Lung (tissue), 5 donors: ENCODE measurements around the gene KRT4. TPM values are rescaled to one million over a fixed set of nuclear protein-coding genes. Genes with fewer than 3 reads are reported as not detected.

Experiments used
- polyA plus RNA-seq, 2 donors: library from polyadenylated mRNA; stranded (reverse); fragments of 200-250 nt; gene quantifications; one replicate each; pipeline ENCODE4 v1.2.1, GENCODE V29; 2013
- small RNA-seq: library from RNA; depleted of rRNA; stranded (forward); fragments of <200 nt; gene quantifications from one replicate; pipeline ENCODE3, GENCODE V24; 2014; ENCODE audit warnings: low replicate concordance
- total RNA-seq, 2 donors: library from RNA; depleted of rRNA in 1 of 2; stranded (reverse); fragments of >200 nt in 1 of 2; gene quantifications; one replicate each; pipeline ENCODE4 v1.2.1, GENCODE V29; 2014 to 2021
- donor health status: Bipolar disorder and iron deficiency.
- donor health status: healthy.
- donor health status: DM: yes; HTN: yes; CAD: no.

KRT4 gene
- total and polyA plus RNA-seq, 4 donors, result 1.3 to 7.7 (median 3.4) TPM

Small RNA genes lying within 50 kb of the gene (small RNA-seq; reads per million reads assigned to genes)
- gene AC107016.2, result not detected

Other genes with a start within 250 kb of the KRT4 start
- gene KRT74, start 240.3 kb downstream of the KRT4 start, total RNA-seq, result not detected
- not detected for gene KRT74, start 240.3 kb downstream of the KRT4 start, polyA plus RNA-seq
- gene KRT72, start 212.7 kb downstream of the KRT4 start, total RNA-seq, result under 1 TPM in 1 of 2 donors, not detected in 1; 0.17 TPM
- under 1 TPM; 0.14 TPM for gene KRT72, start 212.7 kb downstream of the KRT4 start, polyA plus RNA-seq
- not detected for gene KRT73, start 195.6 kb downstream of the KRT4 start, total RNA-seq
- gene KRT73, start 195.6 kb downstream of the KRT4 start, polyA plus RNA-seq, result under 1 TPM in 1 of 2 donors, not detected in 1; 0.07 TPM
- not detected for gene KRT2, start 161.9 kb downstream of the KRT4 start, total RNA-seq
- under 1 TPM in 1 of 2 donors, not detected in 1; 0.03 TPM for gene KRT2, start 161.9 kb downstream of the KRT4 start, polyA plus RNA-seq
- under 1 TPM; 0.09 to 0.82 TPM for gene KRT1, start 133.7 kb downstream of the KRT4 start, total RNA-seq
- not detected for gene KRT1, start 133.7 kb downstream of the KRT4 start, polyA plus RNA-seq
- gene KRT77, start 110.6 kb downstream of the KRT4 start, total RNA-seq, result not detected
- gene KRT77, start 110.6 kb downstream of the KRT4 start, polyA plus RNA-seq, result not detected
- not detected for gene KRT76, start 36.8 kb downstream of the KRT4 start, total RNA-seq
- not detected for gene KRT76, start 36.8 kb downstream of the KRT4 start, polyA plus RNA-seq
- gene KRT3, start 18.0 kb downstream of the KRT4 start, total RNA-seq, result not detected
- gene KRT3, start 18.0 kb downstream of the KRT4 start, polyA plus RNA-seq, result not detected
- gene KRT79, start 20.2 kb upstream of the KRT4 start, total RNA-seq, result under 1 TPM in 1 of 2 donors, not detected in 1; 0.12 TPM
- gene KRT79, start 20.2 kb upstream of the KRT4 start, polyA plus RNA-seq, result 1 to 10 TPM in 1 of 2 donors, under 1 TPM in 1; 0.02 to 1.5 TPM
- gene KRT78, start 34.9 kb upstream of the KRT4 start, total RNA-seq, result not detected
- under 1 TPM; 0.02 to 0.65 TPM for gene KRT78, start 34.9 kb upstream of the KRT4 start, polyA plus RNA-seq
- 100 to 1,000 TPM; 150 to 639 TPM for gene KRT8, start 91.0 kb upstream of the KRT4 start, total RNA-seq
- gene KRT8, start 91.0 kb upstream of the KRT4 start, polyA plus RNA-seq, result 100 to 1,000 TPM; 425 to 538 TPM
- gene KRT18, start 135.0 kb upstream of the KRT4 start, total RNA-seq, result 100 to 1,000 TPM; 165 to 434 TPM
- 100 to 1,000 TPM; 358 to 571 TPM for gene KRT18, start 135.0 kb upstream of the KRT4 start, polyA plus RNA-seq
- 100 to 1,000 TPM; 301 to 684 TPM for gene EIF4B, start 192.3 kb upstream of the KRT4 start, total RNA-seq
- 100 to 1,000 TPM in 1 of 2 donors, 10 to 100 TPM in 1; 81.9 to 139 TPM for gene EIF4B, start 192.3 kb upstream of the KRT4 start, polyA plus RNA-seq
- gene TNS2, start 235.9 kb upstream of the KRT4 start, total RNA-seq, result 100 to 1,000 TPM in 1 of 2 donors, 10 to 100 TPM in 1; 56.7 to 182 TPM
- gene TNS2, start 235.9 kb upstream of the KRT4 start, polyA plus RNA-seq, result 100 to 1,000 TPM in 1 of 2 donors, 10 to 100 TPM in 1; 72.8 to 138 TPM